H9 (cell line): ENCODE results near the gene CCL13. TPM values are rescaled to one million over a fixed set of nuclear protein-coding genes. Genes with fewer than 3 reads are reported as not detected.

Experiments used
- DNase-seq: peaks from one replicate; pipeline ENCODE4 v3.0.0-alpha.2; 2017
- H2AFZ ChIP-seq: one replicate; pipeline ENCODE4 v1.6.1; 2013; ENCODE audit warnings: mild to moderate bottlenecking, low read length, control low read depth, moderate library complexity
- H2AK5ac ChIP-seq: 2 replicates; pipeline ENCODE4 v1.6.1; 2013; ENCODE audit warnings: low read length, control low read depth, mixed read lengths; ENCODE audit not compliant: insufficient read length
- H2BK120ac ChIP-seq: one replicate; pipeline ENCODE4 v1.6.1; 2013; ENCODE audit warnings: low read depth, mild to moderate bottlenecking, low read length, control low read depth, inconsistent platforms; ENCODE audit not compliant: poor library complexity, severe bottlenecking
- H2BK12ac ChIP-seq: 2 replicates; pipeline ENCODE4 v1.6.1; 2013; ENCODE audit warnings: low read length, control low read depth, mixed read lengths, low read depth; ENCODE audit not compliant: insufficient read length
- H2BK15ac ChIP-seq: 2 replicates; pipeline ENCODE4 v1.6.1; 2013; ENCODE audit warnings: low read depth, low read length, control low read depth
- H2BK20ac ChIP-seq: one replicate; pipeline ENCODE4 v1.6.1; 2013; ENCODE audit warnings: low read depth, mild to moderate bottlenecking, low read length, control low read depth, inconsistent platforms; ENCODE audit not compliant: poor library complexity, severe bottlenecking
- H2BK5ac ChIP-seq: 2 replicates; pipeline ENCODE4 v1.6.1; 2013; ENCODE audit warnings: low read length, control low read depth, mixed read lengths; ENCODE audit not compliant: insufficient read length
- H3K14ac ChIP-seq: 2 replicates; pipeline ENCODE4 v1.6.1; 2013; ENCODE audit warnings: low read length, control low read depth; ENCODE audit not compliant: insufficient read depth
- H3K18ac ChIP-seq: 2 replicates; pipeline ENCODE4 v1.6.1; 2013; ENCODE audit warnings: low read depth, mild to moderate bottlenecking, mixed read lengths, low read length, control low read depth; ENCODE audit not compliant: insufficient read length
- H3K23ac ChIP-seq: 2 replicates; pipeline ENCODE4 v1.6.1; 2013; ENCODE audit warnings: low read length, control low read depth, mixed read lengths, low read depth; ENCODE audit not compliant: insufficient read length
- H3K23me2 ChIP-seq: 2 replicates; pipeline ENCODE4 v1.6.1; 2013; ENCODE audit warnings: low read depth, mild to moderate bottlenecking, mixed read lengths, low read length, control low read depth; ENCODE audit not compliant: insufficient read length, poor library complexity, severe bottlenecking
- H3K27ac ChIP-seq: 2 replicates; pipeline ENCODE4 v1.5.1; 2013; ENCODE audit warnings: low read length, control low read depth, mixed read lengths, low read depth; ENCODE audit not compliant: insufficient read length
- H3K27me3 ChIP-seq: 2 replicates; pipeline ENCODE4 v1.6.1; 2013; ENCODE audit warnings: low read length, control low read depth, inconsistent platforms; ENCODE audit not compliant: insufficient read depth
- H3K4ac ChIP-seq: 2 replicates; pipeline ENCODE4 v1.6.1; 2013; ENCODE audit warnings: low read depth, mild to moderate bottlenecking, control low read depth, inconsistent platforms, low read length, moderate library complexity
- H3K4me1 ChIP-seq: 2 replicates; pipeline ENCODE4 v1.6.1; 2013; ENCODE audit warnings: low read length, control low read depth, inconsistent platforms; ENCODE audit not compliant: insufficient read depth
- H3K4me2 ChIP-seq: 2 replicates; pipeline ENCODE4 v1.6.1; 2013; ENCODE audit warnings: low read length, control low read depth, mixed read lengths; ENCODE audit not compliant: insufficient read length, insufficient read depth
- H3K56ac ChIP-seq: 2 replicates; pipeline ENCODE4 v1.6.1; 2013; ENCODE audit warnings: low read depth, mild to moderate bottlenecking, mixed read lengths, low read length, control low read depth; ENCODE audit not compliant: insufficient read length
- H3K79me1 ChIP-seq: 2 replicates; pipeline ENCODE4 v1.6.1; 2013; ENCODE audit warnings: low read depth, mild to moderate bottlenecking, moderate library complexity, low read length, control low read depth, inconsistent platforms; ENCODE audit not compliant: insufficient read depth, poor library complexity, severe bottlenecking
- H3K79me2 ChIP-seq: 2 replicates; pipeline ENCODE4 v1.6.1; 2013; ENCODE audit warnings: low read length, control low read depth, inconsistent platforms; ENCODE audit not compliant: insufficient read depth
- H3K9ac ChIP-seq: 2 replicates; pipeline ENCODE4 v1.6.1; 2013; ENCODE audit warnings: low read length, control low read depth, mixed read lengths; ENCODE audit not compliant: insufficient read length; ENCODE audit errors: extremely low read depth
- H3K9me3 ChIP-seq: one replicate; pipeline ENCODE4 v1.6.1; 2013; ENCODE audit warnings: low read depth, low read length, inconsistent platforms; ENCODE audit not compliant: control insufficient read depth
- H3T11ph ChIP-seq: one replicate; pipeline ENCODE4 v1.6.1; 2013; ENCODE audit warnings: mild to moderate bottlenecking, low read length, control low read depth, inconsistent platforms
- H4K20me1 ChIP-seq: one replicate; pipeline ENCODE4 v1.6.1; 2013; ENCODE audit not compliant: control insufficient read depth, insufficient read length, insufficient read depth
- H4K5ac ChIP-seq: 2 replicates; pipeline ENCODE4 v1.6.1; 2013; ENCODE audit warnings: low read depth, mild to moderate bottlenecking, mixed read lengths, low read length, control low read depth; ENCODE audit not compliant: insufficient read length
- H4K8ac ChIP-seq: replicated peaks from 2 replicates; pipeline ENCODE4 v1.6.1; 2013; ENCODE audit warnings: low read length, control low read depth, mixed read lengths, low read depth; ENCODE audit not compliant: insufficient read length
- H4K91ac ChIP-seq: 2 replicates; pipeline ENCODE4 v1.6.1; 2013; ENCODE audit warnings: low read depth, mild to moderate bottlenecking, moderate library complexity, mixed read lengths, low read length, control low read depth; ENCODE audit not compliant: insufficient read length
- H3K27ac Mint-ChIP-seq, 3 experiments: 2 replicates in 2 of 3; 3 replicates in 1 of 3; pipeline ENCODE4 v1.8.0; 2020 to 2021; ENCODE audit warnings: mixed read lengths in 3 of 3, mild to moderate bottlenecking in 1 of 3, moderate library complexity in 1 of 3
- H3K27me3 Mint-ChIP-seq: 2 replicates; pipeline ENCODE4 v1.8.0; 2021; ENCODE audit warnings: low read depth, mild to moderate bottlenecking, moderate library complexity, mixed read lengths
- H3K36me3 Mint-ChIP-seq, 3 experiments: 2 replicates in 2 of 3; 3 replicates in 1 of 3; pipeline ENCODE4 v1.8.0; 2020 to 2021; ENCODE audit warnings: low read depth in 3 of 3, mixed read lengths in 3 of 3; ENCODE audit not compliant: insufficient read depth in 1 of 3
- H3K4me1 Mint-ChIP-seq, 2 experiments: 2 replicates each; pipeline ENCODE4 v1.8.0; 2020; ENCODE audit warnings: mixed read lengths in 2 of 2
- H3K4me3 Mint-ChIP-seq, 2 experiments: 2 replicates in 1 of 2; 3 replicates in 1 of 2; pipeline ENCODE4 v1.8.0; 2020 to 2021; ENCODE audit warnings: mild to moderate bottlenecking in 2 of 2, mixed read lengths in 2 of 2, moderate library complexity in 1 of 2
- H3K9me3 Mint-ChIP-seq, 2 experiments: 2 replicates in 1 of 2; 3 replicates in 1 of 2; pipeline ENCODE4 v1.8.0; 2020; ENCODE audit warnings: mild to moderate bottlenecking in 2 of 2, mixed read lengths in 2 of 2, moderate library complexity in 1 of 2
- CTCF ChIP-seq: fragments of 200-600 bp; sonication (generic); conservative IDR thresholded peaks from 3 replicates; pipeline ENCODE4 v1.8.0; 2021; ENCODE audit warnings: antibody characterized with exemption, mild to moderate bottlenecking
- WGBS: extraction: QIAGEN DNeasy Blood & Tissue Kit; methylation state at CpG from one replicate; pipeline ENCODE4 v1.1.7; 2013; ENCODE audit warnings: missing lambda C conversion rate, low lambda C conversion rate, mixed read lengths; ENCODE audit not compliant: insufficient read length; ENCODE audit errors: extremely low coverage; 5-methylcytosine and 5-hydroxymethylcytosine counted together
- total RNA-seq: library from RNA; stranded (reverse); gene quantifications from 2 replicates; pipeline ENCODE4 v1.2.1, GENCODE V29; 2021

Gene CCL13
- total RNA-seq, 1 experiment from 2014 or later, result not detected

DNA sequence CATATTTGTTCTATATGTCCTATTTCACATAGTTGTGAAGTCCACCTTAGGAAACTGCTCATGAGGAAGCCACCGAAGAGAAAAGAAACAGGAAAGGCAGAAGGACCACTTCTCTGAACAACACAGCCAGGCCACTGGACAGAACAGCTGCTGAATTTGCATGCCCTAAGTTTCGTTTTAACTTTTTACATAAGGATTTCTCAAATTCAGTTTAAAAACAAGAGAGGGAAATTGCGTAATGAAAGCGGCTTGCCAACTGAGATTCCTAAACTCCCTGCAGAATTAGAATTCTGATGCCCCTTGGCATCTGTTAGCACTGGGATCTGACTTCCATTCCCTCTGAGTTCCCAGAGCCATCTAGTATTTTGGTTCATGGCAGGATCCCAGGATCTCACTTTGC is 42.0 kb upstream of the CCL13 start:
- Mint-ChIP-seq H3K27ac (no peak overlapping the region), H3K4me3 (no peak overlapping the region), H3K36me3 (no peaks in the 10 kb centered on the region), H3K9me3 (no peaks in the 10 kb centered on the region), H3K4me1 (no peaks in the 10 kb centered on the region), H3K27me3 (peaks cover 14% of the 10 kb centered on the region)
- Histone ChIP-seq H3K79me2 (no peaks in the 10 kb centered on the region), H3K14ac (no peak overlapping the region), H2BK120ac (no peak overlapping the region), H4K20me1 (no peaks in the 10 kb centered on the region), H2AFZ (no peak overlapping the region), H3K23ac (no peak overlapping the region), H3K79me1 (no peaks in the 10 kb centered on the region), H2AK5ac (no peak overlapping the region), H3T11ph (no peak overlapping the region), H3K9me3 (no peaks in the 10 kb centered on the region), H3K18ac (no peak overlapping the region), H3K4ac (no peak overlapping the region), H3K9ac (no peak overlapping the region), H3K27ac (no peak overlapping the region), H3K27me3 (no peaks in the 10 kb centered on the region), H4K8ac (no peak overlapping the region), H3K4me2 (no peak overlapping the region), H2BK5ac (no peak overlapping the region), H4K91ac (no peak overlapping the region), H4K5ac (no peak overlapping the region), H3K23me2 (no peaks in the 10 kb centered on the region), H2BK20ac (no peak overlapping the region), H2BK15ac (no peak overlapping the region), H3K4me1 (no peaks in the 10 kb centered on the region), H3K56ac (no peak overlapping the region), H2BK12ac (no peak overlapping the region)
- TF ChIP-seq CTCF, result no peak
- WGBS, result no CpG with 5 or more reads among the region's 4 CpGs
- DNase-seq, result no peak
